ENCODE data around the gene CD81. TPM values are rescaled to one million over a fixed set of nuclear protein-coding genes. Genes with fewer than 3 reads are reported as not detected.

CD81 gene
- total RNA-seq, 1 donor from 2014 or later, result 801 TPM

- Histone ChIP-seq H3K36me3 (no peaks in the 10 kb centered on the region), H3K4me1 (no peaks in the 10 kb centered on the region), H3K27ac (no peak overlapping the region), H3K4me3 (no peak overlapping the region), H3K9me3 (no peaks in the 10 kb centered on the region), H3K27me3 (no peaks in the 10 kb centered on the region)
- no peak for DNase-seq (ENCODE audit: low spot score in 2 of 2)
- no peak for TF ChIP-seq CTCF (IDR thresholded peaks at IDR 0.05)
- intact Hi-C loops (cut with DNase I), result no loop called here
These were observed 50.7 kb downstream of the CD81 start for GRCh38 chr11:2427721-2428321.

GRCh38 chr11:2428322-2428795, 51.2 kb downstream of the CD81 start:
- Histone ChIP-seq H3K27me3 (no peaks in the 10 kb centered on the region), H3K4me1 (no peaks in the 10 kb centered on the region), H3K36me3 (no peaks in the 10 kb centered on the region), H3K4me3 (no peak overlapping the region), H3K27ac (no peak overlapping the region), H3K9me3 (no peaks in the 10 kb centered on the region)
- intact Hi-C loops (cut with DNase I), result no loop called here
- peak; percentile 16 to 52 (median 47) for TF ChIP-seq CTCF (IDR thresholded peaks at IDR 0.05)
- DNase-seq (ENCODE audit: low spot score in 2 of 2), result no peak

DNA sequence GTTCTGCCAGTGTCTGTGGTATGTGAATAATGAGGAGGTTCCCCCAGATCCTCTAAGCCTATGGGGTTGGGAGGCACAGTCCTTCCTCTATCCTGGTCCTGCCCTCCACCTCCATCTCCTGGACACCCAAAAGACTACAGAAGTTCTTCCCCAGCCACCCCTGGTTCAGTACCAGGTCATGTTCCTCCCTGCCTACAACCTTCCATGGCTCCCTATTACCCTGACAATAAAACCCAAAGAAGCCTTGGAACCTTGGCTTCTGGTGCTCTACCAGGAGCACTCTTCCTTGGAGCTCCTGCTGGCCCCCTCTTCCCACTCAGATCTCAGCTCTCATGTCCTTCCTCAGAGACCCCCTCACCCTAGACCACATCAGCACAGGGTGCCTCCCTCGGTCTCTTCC, 54.3 kb downstream of the CD81 start:
- H3K4me1 ChIP-seq, result no peaks in the 10 kb centered on the region
- no peak for TF ChIP-seq CTCF (IDR thresholded peaks at IDR 0.05)
- no peak overlapping the region for H3K27ac ChIP-seq
- no peaks in the 10 kb centered on the region for H3K27me3 ChIP-seq
- intact Hi-C loops (cut with DNase I), result no loop called here
- H3K9me3 ChIP-seq, result no peaks in the 10 kb centered on the region
- DNase-seq (ENCODE audit: low spot score in 2 of 2), result no peak
- no peaks in the 10 kb centered on the region for H3K36me3 ChIP-seq
- H3K4me3 ChIP-seq, result no peak overlapping the region

DNA sequence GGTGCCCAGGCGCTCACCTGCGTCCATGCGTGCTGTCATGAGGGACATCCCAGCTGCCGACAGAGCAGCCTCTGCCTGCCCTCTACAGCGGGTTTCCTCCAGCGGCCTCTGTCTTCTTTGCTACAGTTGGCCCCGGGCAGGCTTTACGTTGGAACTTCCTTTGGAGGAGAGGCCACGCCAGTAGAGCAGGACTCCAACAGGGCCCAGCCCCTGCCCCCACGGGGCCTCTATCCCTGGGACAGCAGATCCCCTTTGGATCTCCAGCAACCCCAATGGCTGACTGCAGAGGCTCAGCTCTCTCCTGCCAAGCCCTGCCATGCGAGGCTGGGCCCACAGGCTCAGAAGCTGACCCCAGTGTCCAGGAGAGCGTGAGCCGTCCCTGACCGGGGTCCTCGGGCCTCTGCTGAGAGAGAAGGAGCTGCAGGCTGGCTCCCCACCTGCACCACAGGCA, 55.1 kb downstream of the CD81 start:
- Histone ChIP-seq H3K27me3 (no peaks in the 10 kb centered on the region), H3K4me1 (no peaks in the 10 kb centered on the region), H3K9me3 (no peaks in the 10 kb centered on the region), H3K36me3 (no peaks in the 10 kb centered on the region), H3K27ac (no peak overlapping the region), H3K4me3 (no peak overlapping the region)
- no peak for DNase-seq (ENCODE audit: low spot score in 2 of 2)
- intact Hi-C loops (cut with DNase I), result no loop called here
- TF ChIP-seq CTCF (IDR thresholded peaks at IDR 0.05), result no peak

DNA sequence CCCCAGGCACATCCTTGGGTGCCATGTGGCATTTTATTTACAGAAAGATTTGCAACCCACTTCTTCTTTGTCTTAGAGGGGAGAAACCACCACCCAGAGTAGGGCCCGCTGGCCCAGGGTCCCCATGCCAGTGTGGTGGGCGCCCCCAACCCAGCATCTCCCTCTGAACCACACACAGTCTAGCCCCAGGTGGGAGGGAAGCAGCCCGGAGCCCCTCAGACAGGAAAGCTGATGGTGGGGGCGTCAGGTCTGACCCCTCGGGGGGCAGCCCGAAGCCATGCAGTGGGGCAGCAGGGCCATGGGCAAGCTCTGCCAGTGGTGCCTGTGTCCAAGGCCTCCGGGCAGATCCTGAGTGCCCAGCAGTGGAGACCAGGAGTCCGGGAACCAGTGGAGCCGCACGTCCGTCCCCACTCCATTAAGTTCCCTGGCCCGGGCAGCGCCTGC, 55.5 kb downstream of the CD81 start:
- no peak for TF ChIP-seq CTCF (IDR thresholded peaks at IDR 0.05)
- no peak overlapping the region for H3K27ac ChIP-seq
- H3K27me3 ChIP-seq, result no peaks in the 10 kb centered on the region
- no peak overlapping the region for H3K4me3 ChIP-seq
- intact Hi-C loops (cut with DNase I), result no loop called here
- H3K9me3 ChIP-seq, result no peaks in the 10 kb centered on the region
- no peaks in the 10 kb centered on the region for H3K36me3 ChIP-seq
- no peak for DNase-seq (ENCODE audit: low spot score in 2 of 2)
- no peaks in the 10 kb centered on the region for H3K4me1 ChIP-seq
